ENCODE data around the gene SLC13A4. TPM values are rescaled to one million over a fixed set of nuclear protein-coding genes. Genes with fewer than 3 reads are reported as not detected.
A peak's percentile ranks its signal among the peaks of the same experiment; 100 is the strongest.

Gene SLC13A4
- total and polyA plus RNA-seq, 4 experiments from 2014 or later: 0.52 TPM; not detected in 3

- CTCF ChIA-PET (ENCODE audit: partially characterized antibody): interaction anchor here (0.6 to 2.9 kb wide), 3 partner anchors 11 to 431 kb away, joined by 3 to 9 read pairs (median 4); no protein-coding TSS in a partner anchor
- H3K27me3 ChIP-seq (ENCODE audit: insufficient read depth, low read length): no peaks in the 10 kb centered on the region
- Mint-ChIP-seq H3K27ac (no peak overlapping the region), H3K36me3 (peaks cover 0 to 3% of the 10 kb centered on the region in 2 donors), H3K4me1 (no peaks in the 10 kb centered on the region), H3K4me3 (no peak overlapping the region), H3K9me3 (no peaks in the 10 kb centered on the region), H3K27me3 (no peaks in the 10 kb centered on the region)
- no peak overlapping the region for H3K4me3 ChIP-seq (ENCODE audit: low read length in 2 of 2)
- H3K27ac ChIP-seq (ENCODE audit: low read depth, low read length): no peak overlapping the region
- H3K36me3 ChIP-seq (ENCODE audit: insufficient read depth, low read length): no peaks in the 10 kb centered on the region
- POLR2A ChIA-PET (ENCODE audit: partially characterized antibody): no interaction called here
- no peaks in the 10 kb centered on the region for H3K9me3 ChIP-seq (ENCODE audit: control insufficient read depth in 1 of 2, low read length in 2 of 2)
- no peaks in the 10 kb centered on the region for H3K4me1 ChIP-seq (ENCODE audit: insufficient read depth, low read length)
- DNase-seq: no peak
- intact Hi-C loops (cut with micrococcal nuclease): no loop called here
Measured at GRCh38 chr7:135711139-135711469, 16.9 kb downstream of the SLC13A4 start.

- Histone ChIP-seq H3K36me3 (ENCODE audit: insufficient read depth, low read length) (no peaks in the 10 kb centered on the region), H3K4me3 (ENCODE audit: low read length in 2 of 2) (no peak overlapping the region), H3K9me3 (ENCODE audit: control insufficient read depth in 1 of 2, low read length in 2 of 2) (no peaks in the 10 kb centered on the region), H3K4me1 (ENCODE audit: insufficient read depth, low read length) (no peaks in the 10 kb centered on the region), H3K27me3 (ENCODE audit: insufficient read depth, low read length) (no peaks in the 10 kb centered on the region), H3K27ac (ENCODE audit: low read depth, low read length) (no peak overlapping the region)
- intact Hi-C loops (cut with micrococcal nuclease): no loop called here
- DNase-seq: no peak
- ChIA-PET POLR2A (ENCODE audit: partially characterized antibody) (no interaction called here), CTCF (ENCODE audit: partially characterized antibody) (interaction anchor here (0.7 to 2.9 kb wide), 5 partner anchors 10 to 430 kb away, joined by 3 to 9 read pairs (median 4); no protein-coding TSS in a partner anchor)
- H3K9me3 Mint-ChIP-seq: no peaks in the 10 kb centered on the region
- H3K4me3 Mint-ChIP-seq: no peak overlapping the region
- no peak overlapping the region for H3K27ac Mint-ChIP-seq
- no peaks in the 10 kb centered on the region for H3K4me1 Mint-ChIP-seq
- H3K36me3 Mint-ChIP-seq: peaks cover 0 to 3% of the 10 kb centered on the region in 2 donors
- no peaks in the 10 kb centered on the region for H3K27me3 Mint-ChIP-seq
Measured at GRCh38 chr7:135710417-135711138, 17.4 kb downstream of the SLC13A4 start.

- Mint-ChIP-seq H3K36me3 (peaks cover 0 to 3% of the 10 kb centered on the region in 2 donors), H3K4me1 (peaks cover 0 to 3% (median 0%) of the 10 kb centered on the region in 4 donors), H3K27ac (peak overlapping the region in 1 of 7 donors; percentile 30), H3K4me3 (peak overlapping the region in 1 of 8 donors; percentile 7), H3K9me3 (no peaks in the 10 kb centered on the region), H3K27me3 (no peaks in the 10 kb centered on the region)
- POLR2A ChIA-PET (ENCODE audit: partially characterized antibody): no interaction called here
- no peak overlapping the region for H3K27ac ChIP-seq (ENCODE audit: low read depth, low read length)
- no peak overlapping the region for H3K4me3 ChIP-seq (ENCODE audit: low read length in 2 of 2)
- H3K36me3 ChIP-seq (ENCODE audit: insufficient read depth, low read length): no peaks in the 10 kb centered on the region
- no peak for DNase-seq
- intact Hi-C loops (cut with micrococcal nuclease): no loop called here
- H3K27me3 ChIP-seq (ENCODE audit: insufficient read depth, low read length): no peaks in the 10 kb centered on the region
- H3K4me1 ChIP-seq (ENCODE audit: insufficient read depth, low read length): no peaks in the 10 kb centered on the region
- H3K9me3 ChIP-seq (ENCODE audit: control insufficient read depth in 1 of 2, low read length in 2 of 2): no peaks in the 10 kb centered on the region
- CTCF ChIA-PET (ENCODE audit: partially characterized antibody): interaction anchor here (0.7 kb wide), 1 partner anchor 300 kb away, joined by 4 read pairs; no protein-coding TSS in a partner anchor
Measured at GRCh38 chr7:135709508-135709907, 18.5 kb downstream of the SLC13A4 start.

GRCh38 chr7:135708041-135708440, 19.9 kb downstream of the SLC13A4 start:
- Mint-ChIP-seq H3K36me3 (peaks cover 0 to 4% of the 10 kb centered on the region in 2 donors), H3K4me1 (peaks cover 0 to 3% (median 0%) of the 10 kb centered on the region in 4 donors), H3K4me3 (no peak overlapping the region), H3K9me3 (no peaks in the 10 kb centered on the region), H3K27ac (no peak overlapping the region), H3K27me3 (no peaks in the 10 kb centered on the region)
- intact Hi-C loops (cut with micrococcal nuclease): no loop called here
- Histone ChIP-seq H3K36me3 (ENCODE audit: insufficient read depth, low read length) (no peaks in the 10 kb centered on the region), H3K9me3 (ENCODE audit: control insufficient read depth in 1 of 2, low read length in 2 of 2) (no peaks in the 10 kb centered on the region), H3K4me1 (ENCODE audit: insufficient read depth, low read length) (no peaks in the 10 kb centered on the region), H3K27me3 (ENCODE audit: insufficient read depth, low read length) (no peaks in the 10 kb centered on the region), H3K4me3 (ENCODE audit: low read length in 2 of 2) (no peak overlapping the region), H3K27ac (ENCODE audit: low read depth, low read length) (no peak overlapping the region)
- ChIA-PET POLR2A (ENCODE audit: partially characterized antibody) (no interaction called here), CTCF (ENCODE audit: partially characterized antibody) (no interaction called here)
- no peak for DNase-seq

GRCh38 chr7:135707570-135707966, 20.4 kb downstream of the SLC13A4 start:
- H3K4me3 ChIP-seq (ENCODE audit: low read length in 2 of 2): no peak overlapping the region
- H3K27me3 Mint-ChIP-seq: no peaks in the 10 kb centered on the region
- no peaks in the 10 kb centered on the region for H3K4me1 ChIP-seq (ENCODE audit: insufficient read depth, low read length)
- no peaks in the 10 kb centered on the region for H3K36me3 ChIP-seq (ENCODE audit: insufficient read depth, low read length)
- intact Hi-C loops (cut with micrococcal nuclease): no loop called here
- no peak overlapping the region for H3K27ac Mint-ChIP-seq
- H3K9me3 ChIP-seq (ENCODE audit: control insufficient read depth in 1 of 2, low read length in 2 of 2): no peaks in the 10 kb centered on the region
- no peak overlapping the region for H3K27ac ChIP-seq (ENCODE audit: low read depth, low read length)
- H3K4me1 Mint-ChIP-seq: peaks cover 0 to 3% (median 0%) of the 10 kb centered on the region in 4 donors
- H3K4me3 Mint-ChIP-seq: no peak overlapping the region
- no peak for DNase-seq
- H3K36me3 Mint-ChIP-seq: peaks cover 0 to 7% of the 10 kb centered on the region in 2 donors
- ChIA-PET POLR2A (ENCODE audit: partially characterized antibody) (no interaction called here), CTCF (ENCODE audit: partially characterized antibody) (no interaction called here)
- H3K27me3 ChIP-seq (ENCODE audit: insufficient read depth, low read length): no peaks in the 10 kb centered on the region
- no peaks in the 10 kb centered on the region for H3K9me3 Mint-ChIP-seq

- H3K9me3 Mint-ChIP-seq: no peaks in the 10 kb centered on the region
- Histone ChIP-seq H3K9me3 (ENCODE audit: control insufficient read depth in 1 of 2, low read length in 2 of 2) (no peaks in the 10 kb centered on the region), H3K4me3 (ENCODE audit: low read length in 2 of 2) (no peak overlapping the region), H3K27me3 (ENCODE audit: insufficient read depth, low read length) (no peaks in the 10 kb centered on the region), H3K36me3 (ENCODE audit: insufficient read depth, low read length) (no peaks in the 10 kb centered on the region), H3K27ac (ENCODE audit: low read depth, low read length) (no peak overlapping the region), H3K4me1 (ENCODE audit: insufficient read depth, low read length) (no peaks in the 10 kb centered on the region)
- POLR2A ChIA-PET (ENCODE audit: partially characterized antibody): no interaction called here
- H3K27me3 Mint-ChIP-seq: no peaks in the 10 kb centered on the region
- H3K4me3 Mint-ChIP-seq: no peak overlapping the region
- CTCF ChIA-PET (ENCODE audit: partially characterized antibody): interaction anchor here (0.7 kb wide), 1 partner anchor 10 kb away, joined by 3 read pairs; no protein-coding TSS in a partner anchor
- intact Hi-C loops (cut with micrococcal nuclease): no loop called here
- DNase-seq: no peak
- H3K36me3 Mint-ChIP-seq: peaks cover 0 to 7% of the 10 kb centered on the region in 2 donors
- peak overlapping the region in 2 of 7 donors; percentile 8 to 58 for H3K27ac Mint-ChIP-seq
- H3K4me1 Mint-ChIP-seq: peaks cover 0 to 3% (median 0%) of the 10 kb centered on the region in 4 donors
Measured at GRCh38 chr7:135706858-135707569, 21.0 kb downstream of the SLC13A4 start.

- H3K4me1 Mint-ChIP-seq: peaks cover 0 to 3% (median 0%) of the 10 kb centered on the region in 4 donors
- H3K4me3 Mint-ChIP-seq: no peak overlapping the region
Measured at GRCh38 chr7:135706038-135706742, 21.8 kb downstream of the SLC13A4 start.

More at GRCh38 chr7:135706038-135706742, 21.8 kb downstream of the SLC13A4 start:
- no peaks in the 10 kb centered on the region for H3K27me3 Mint-ChIP-seq
- Histone ChIP-seq H3K36me3 (ENCODE audit: insufficient read depth, low read length) (no peaks in the 10 kb centered on the region), H3K4me1 (ENCODE audit: insufficient read depth, low read length) (no peaks in the 10 kb centered on the region), H3K4me3 (ENCODE audit: low read length in 2 of 2) (no peak overlapping the region), H3K27ac (ENCODE audit: low read depth, low read length) (no peak overlapping the region), H3K9me3 (ENCODE audit: control insufficient read depth in 1 of 2, low read length in 2 of 2) (no peaks in the 10 kb centered on the region), H3K27me3 (ENCODE audit: insufficient read depth, low read length) (no peaks in the 10 kb centered on the region)
- no peaks in the 10 kb centered on the region for H3K9me3 Mint-ChIP-seq
- peaks cover 0 to 7% of the 10 kb centered on the region in 2 donors for H3K36me3 Mint-ChIP-seq
- ChIA-PET CTCF (ENCODE audit: partially characterized antibody) (interaction anchor here (0.7 kb wide), 1 partner anchor 10 kb away, joined by 3 read pairs; no protein-coding TSS in a partner anchor), POLR2A (ENCODE audit: partially characterized antibody) (no interaction called here)
- DNase-seq: no peak
- intact Hi-C loops (cut with micrococcal nuclease): no loop called here
- no peak overlapping the region for H3K27ac Mint-ChIP-seq

Data from CD4-positive, alpha-beta memory T cell (primary cell).